Eye (tissue), 1 donor: ENCODE measurements around the gene SLC2A4.

Experiments
- DNase-seq: peaks from one replicate; pipeline ENCODE4 v3.0.0-alpha.2; 2015

SLC2A4 gene

DNA sequence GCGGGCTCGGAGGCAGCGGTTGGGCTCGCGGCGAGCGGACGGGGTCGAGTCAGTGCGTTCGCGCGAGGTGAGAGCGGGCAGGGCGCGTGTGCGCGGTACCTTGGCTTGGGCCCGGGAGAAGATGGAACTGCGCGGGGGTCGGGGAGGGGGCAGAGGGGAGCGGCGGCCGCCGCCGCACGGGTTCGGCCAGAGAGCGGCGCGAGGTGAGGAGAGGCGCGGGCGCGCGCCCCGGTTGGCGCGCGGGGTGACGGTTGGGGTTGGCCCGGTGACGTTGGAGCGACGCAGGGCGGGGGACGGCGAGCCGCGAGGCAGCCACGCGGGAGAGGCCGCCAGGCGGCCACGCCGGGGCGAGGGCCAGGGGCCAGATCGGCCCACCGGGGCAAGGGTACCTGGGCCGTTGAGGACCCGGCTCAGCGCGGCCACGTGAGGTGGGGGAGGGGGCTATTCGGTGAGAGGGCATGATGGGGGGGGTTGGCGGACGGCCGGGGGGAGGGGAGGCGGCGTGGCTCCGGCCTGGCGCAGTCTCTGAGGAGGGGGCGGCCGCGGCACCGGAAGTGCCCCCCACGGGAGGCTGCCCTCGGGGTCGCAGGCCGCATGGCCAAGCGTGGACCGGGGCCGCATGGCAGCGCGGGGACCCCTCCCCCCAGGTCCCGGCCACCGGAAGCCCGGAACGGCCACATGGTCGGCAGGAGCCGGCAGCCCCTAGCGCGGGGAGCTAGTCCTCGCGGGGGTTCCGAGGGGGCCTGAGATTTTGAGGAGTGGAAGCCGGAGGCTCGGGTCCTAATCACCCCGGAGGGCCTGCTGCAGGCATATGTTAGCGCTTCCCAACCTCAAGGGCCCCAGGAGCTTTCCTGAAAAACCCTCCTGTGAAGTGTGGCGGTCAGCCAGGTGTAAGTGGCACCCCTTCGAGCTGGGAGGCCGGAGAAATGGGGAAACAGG is 26.4 kb downstream of the SLC2A4 start:
- no peak for DNase-seq

DNA sequence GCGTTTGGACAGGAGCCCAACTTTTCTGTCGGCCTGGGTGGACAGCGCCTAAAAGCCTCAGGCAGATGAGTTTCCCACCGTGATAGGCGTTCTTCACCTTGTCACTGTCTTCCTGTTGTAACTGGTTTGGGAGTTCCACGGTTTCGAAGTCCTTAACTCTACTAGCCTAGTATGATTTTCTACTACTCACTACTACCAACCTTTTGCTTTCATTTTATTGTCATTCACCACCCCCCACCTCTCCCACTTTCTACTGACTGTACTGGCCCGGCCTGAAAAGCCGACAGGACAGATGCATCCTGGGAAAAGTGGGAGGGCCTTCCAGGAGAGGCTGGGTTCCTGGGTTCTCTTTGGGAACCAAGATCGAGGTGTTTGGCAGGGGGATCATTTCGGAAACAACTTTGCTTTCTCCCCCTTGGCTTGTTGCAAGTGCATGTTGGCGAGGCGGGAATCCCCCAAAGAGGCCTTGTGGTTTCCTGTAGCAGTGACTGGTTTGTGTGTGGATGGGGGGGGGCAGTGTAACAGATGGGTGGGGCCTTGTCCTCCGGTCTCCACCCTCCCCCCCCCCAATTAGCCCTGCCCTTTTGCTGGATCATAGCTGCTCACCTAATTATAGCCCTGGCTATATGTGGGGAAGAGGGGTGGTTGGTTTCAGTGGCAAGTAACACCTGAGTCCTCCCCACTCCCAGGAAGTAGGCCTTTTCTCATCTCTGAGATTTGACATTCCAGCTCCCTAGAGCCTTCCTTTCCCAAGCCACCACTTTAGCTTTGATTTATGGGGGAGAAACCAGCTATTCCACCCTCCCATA is 27.3 kb downstream of the SLC2A4 start:
- DNase-seq: peak; percentile 86

- no peak for DNase-seq
Observed at GRCh38 chr17:7309628-7310027, 28.1 kb downstream of the SLC2A4 start.

DNA sequence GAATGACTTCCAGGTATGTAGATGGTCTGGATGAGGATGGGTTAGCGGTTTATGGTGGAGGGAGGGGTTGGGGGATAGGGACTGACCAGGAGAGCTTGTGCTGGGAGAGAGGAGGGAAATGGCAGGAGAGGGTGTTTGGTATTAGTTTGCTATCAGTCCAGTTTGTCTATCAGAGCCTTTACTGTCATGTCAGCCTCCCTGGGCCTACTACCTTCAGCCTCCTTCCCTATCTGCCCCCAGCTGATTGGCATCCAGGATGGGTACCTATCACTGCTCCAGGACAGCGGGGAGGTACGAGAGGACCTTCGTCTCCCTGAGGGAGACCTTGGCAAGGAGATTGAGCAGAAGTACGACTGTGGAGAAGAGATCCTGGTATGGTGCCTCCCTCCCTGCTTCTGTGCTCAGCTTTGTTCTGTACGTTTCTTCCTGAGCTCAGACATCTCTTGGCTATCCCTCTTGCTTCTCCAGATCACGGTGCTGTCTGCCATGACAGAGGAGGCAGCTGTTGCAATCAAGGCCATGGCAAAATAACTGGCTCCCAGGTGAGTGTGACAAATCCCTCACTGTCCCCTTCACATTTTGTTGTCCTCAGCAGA is 29.7 kb downstream of the SLC2A4 start:
- DNase-seq: no peak

GRCh38 chr17:7312432-7313087 is 31.0 kb downstream of the SLC2A4 start:
- no peak for DNase-seq

- no peak for DNase-seq
Observed at GRCh38 chr17:7313088-7313889, 31.8 kb downstream of the SLC2A4 start.

GRCh38 chr17:7313890-7314718 is 32.6 kb downstream of the SLC2A4 start:
- DNase-seq: no peak

DNA sequence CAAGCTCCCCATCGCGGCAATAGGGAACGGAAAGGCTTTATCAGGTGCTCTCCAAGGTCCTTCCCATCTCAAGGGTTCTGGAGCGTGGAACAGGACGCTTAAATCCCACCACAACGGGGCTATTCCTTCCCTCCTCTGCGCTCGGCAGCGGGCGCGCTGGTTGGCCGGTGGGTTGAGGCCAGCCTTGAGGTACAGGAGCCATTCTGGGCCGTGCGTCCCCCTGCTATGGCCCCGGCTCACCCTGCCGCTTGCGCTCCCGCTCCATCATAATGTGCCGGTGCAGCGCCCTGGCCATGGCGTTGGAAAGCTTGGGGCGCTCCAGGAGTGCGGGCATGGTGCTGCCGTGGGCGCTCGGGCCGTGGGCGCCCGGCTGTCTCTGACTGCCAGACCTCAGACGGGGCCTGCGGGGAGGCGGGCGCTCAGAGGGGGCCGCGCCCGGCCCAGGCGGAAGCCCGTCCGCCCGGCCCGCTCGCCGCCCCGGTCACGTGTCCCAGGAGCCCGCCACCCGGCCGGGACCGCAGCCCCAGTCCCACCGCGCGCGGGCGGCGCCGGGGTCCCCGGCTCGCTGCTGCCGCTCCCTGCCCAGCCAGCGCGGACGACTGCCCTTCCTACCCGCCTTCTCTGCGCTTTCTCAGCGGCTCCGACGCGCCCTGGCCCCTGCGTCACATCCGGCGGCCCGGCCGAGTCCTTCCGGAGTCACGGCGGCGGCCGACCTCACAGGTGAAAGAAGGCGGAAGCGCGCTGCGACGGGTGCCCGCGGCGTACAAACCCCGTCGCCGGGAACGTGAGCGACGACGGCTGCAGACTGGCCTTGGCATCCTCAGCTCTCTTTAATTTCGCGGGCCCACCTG is 33.4 kb downstream of the SLC2A4 start, which contains the start of gene GPS2:
Gene GPS2, minus strand, starts transcription at position 642 of the 851 bp plus-strand sequence. Its CDS starts 308 bp downstream, at position 334.
- DNase-seq: peak; percentile 93

- DNase-seq: no peak
Observed at GRCh38 chr17:7315570-7316235, 34.2 kb downstream of the SLC2A4 start.

DNA sequence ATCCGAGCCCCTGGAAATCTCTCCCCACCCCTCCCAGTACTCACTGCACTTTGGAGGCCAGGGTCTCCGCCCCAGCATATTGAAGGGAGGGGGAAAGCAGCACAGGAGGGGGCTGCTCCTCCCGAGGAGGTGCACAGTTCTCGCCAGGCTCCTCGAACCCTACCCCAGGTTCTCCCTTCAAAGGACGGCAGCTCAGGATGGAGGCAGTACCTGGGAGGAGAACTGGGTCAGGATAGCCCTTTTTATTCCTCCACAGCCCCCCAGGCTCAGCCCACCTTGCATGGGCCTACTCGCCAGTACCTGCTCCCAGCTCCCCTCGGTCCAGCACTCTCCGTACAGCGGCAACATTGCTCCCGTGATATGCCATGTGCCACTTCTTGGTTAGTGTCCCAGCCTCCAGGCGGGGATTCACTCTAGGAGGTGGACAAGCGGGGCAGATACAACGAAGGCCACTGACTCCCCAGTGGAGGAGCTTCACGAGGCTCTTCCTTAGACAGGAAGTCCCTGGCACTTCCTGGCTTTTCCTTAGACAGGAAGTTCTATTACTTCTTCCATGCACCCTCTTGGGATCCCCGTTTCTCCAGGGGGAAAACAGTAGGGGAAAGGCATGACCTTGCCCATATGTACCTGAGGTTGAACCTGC is 35.8 kb downstream of the SLC2A4 start:
- no peak for DNase-seq

- DNase-seq: no peak
Observed at GRCh38 chr17:7318121-7318860, 36.8 kb downstream of the SLC2A4 start.

DNA sequence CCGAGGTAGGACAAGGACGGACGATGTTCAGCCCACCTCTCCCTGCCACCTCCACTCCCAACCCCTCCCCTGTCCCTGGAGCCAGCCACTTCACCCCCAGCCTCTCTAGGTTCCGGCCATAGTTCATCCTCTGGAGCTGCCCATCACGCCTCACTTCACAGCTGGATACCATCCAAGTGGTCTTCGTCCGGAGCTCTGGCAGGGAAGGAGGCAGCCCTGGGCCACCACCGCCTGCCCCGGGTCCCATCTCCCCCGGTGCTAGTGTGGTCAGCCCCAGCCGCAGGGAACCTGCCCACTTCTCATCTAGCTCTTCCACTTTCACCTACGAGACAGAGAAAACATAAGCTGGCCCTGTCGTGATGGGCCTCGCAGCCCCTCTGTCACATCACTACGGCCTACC is 39.9 kb downstream of the SLC2A4 start:
- no peak for DNase-seq

DNA sequence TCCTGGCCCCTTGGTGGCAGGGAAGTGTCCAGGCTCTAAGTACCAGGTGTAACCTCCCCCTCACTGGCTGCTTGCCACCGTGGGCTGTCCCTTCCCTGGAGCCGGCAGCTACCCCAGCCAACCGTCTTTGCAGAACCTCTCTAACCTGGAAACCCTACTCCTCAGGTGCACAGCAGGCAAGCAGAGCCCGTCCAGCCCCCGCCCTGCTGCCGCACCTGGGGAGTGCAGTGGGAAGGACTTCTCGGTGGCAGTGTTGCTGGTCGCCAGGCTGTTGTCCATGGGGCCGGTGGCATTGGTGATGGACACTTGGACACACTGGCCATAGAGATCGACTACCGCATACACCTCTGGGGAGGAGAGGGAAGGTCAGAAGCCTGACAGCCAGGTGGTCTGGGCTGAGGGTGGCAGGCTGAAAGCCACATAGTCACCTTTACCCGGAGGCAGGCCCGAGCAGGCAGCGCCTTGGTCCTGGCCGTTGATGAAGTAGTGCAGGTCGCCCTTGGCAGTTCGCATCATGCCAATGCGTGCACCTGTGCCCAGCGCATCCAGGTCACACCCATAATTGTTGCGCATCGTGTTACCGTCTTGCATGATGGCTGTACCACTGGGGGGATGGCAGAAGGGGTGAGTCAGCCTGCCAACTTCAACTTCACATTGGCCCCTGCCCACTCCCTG is 41.1 kb downstream of the SLC2A4 start:
- DNase-seq: no peak

DNA sequence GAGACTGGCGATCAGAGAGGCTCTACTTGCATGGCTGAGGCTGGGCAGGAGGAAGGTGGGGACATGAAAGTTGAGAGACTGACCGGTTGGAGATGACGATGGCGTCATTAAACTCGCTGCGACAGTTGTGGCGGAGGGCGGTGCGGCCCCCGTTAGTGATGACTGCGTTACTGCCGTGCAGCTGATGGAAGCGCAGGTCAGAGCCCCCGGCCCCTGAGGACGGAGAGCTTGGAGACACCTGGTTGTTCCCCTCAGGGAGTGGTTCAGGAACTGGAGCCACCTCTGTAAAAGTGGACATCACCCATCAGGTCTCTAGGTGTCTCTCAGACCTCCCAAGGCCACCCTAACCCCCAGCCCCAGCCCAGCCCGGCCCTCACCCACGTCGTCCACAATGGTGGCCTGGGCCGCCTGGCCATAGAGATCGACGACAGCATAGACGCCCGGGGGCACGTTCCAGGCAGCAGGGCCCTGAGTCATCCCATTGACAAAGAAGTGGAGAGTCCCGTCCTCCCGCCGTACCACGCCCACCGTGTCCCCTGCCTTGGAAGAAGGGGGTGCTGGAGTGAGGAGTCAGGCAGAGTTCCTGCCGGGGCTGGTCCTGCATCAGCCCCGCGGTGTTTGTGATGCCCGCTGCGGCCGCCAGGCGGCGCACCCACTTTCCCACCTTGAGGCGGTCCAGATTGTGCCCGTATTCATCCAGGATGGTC is 42.4 kb downstream of the SLC2A4 start:
- peak; percentile 63 for DNase-seq

GRCh38 chr17:7324438-7324779 is 42.9 kb downstream of the SLC2A4 start:
- DNase-seq: no peak

DNA sequence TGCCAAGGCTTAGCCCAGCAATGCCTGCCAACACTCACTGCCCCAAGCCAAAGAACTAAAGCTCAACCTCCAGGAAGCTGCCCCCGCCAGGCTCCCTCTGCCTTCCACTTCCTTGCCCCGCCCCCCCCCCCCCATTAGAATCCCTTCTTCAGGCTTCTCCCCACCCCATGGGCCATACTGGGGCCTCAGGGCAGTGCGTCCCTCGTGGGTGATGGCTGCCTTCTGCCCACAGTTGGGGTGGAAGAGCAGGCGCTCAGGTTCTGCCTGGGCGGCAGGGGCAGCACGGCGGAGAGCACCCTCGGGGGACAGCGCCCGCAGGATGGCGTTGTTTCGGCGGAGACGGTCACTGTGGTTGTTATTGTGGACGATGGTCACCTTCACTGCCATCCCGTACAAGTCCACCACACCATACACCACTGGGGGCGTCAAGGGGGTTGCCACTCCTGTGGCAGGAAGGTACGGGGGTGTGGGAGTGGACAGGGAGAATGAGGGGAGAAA is 43.6 kb downstream of the SLC2A4 start:
- no peak for DNase-seq

- no peak for DNase-seq
Observed at GRCh38 chr17:7326186-7326585, 44.7 kb downstream of the SLC2A4 start.
